ENCODE measurements around the gene ZNF232.
"Not testable (repeated sequence)": the region's sequence is repeated elsewhere in the genome, so short reads cannot be mapped to it uniquely, and the experiment has no call there.

ZNF232 gene

DNA sequence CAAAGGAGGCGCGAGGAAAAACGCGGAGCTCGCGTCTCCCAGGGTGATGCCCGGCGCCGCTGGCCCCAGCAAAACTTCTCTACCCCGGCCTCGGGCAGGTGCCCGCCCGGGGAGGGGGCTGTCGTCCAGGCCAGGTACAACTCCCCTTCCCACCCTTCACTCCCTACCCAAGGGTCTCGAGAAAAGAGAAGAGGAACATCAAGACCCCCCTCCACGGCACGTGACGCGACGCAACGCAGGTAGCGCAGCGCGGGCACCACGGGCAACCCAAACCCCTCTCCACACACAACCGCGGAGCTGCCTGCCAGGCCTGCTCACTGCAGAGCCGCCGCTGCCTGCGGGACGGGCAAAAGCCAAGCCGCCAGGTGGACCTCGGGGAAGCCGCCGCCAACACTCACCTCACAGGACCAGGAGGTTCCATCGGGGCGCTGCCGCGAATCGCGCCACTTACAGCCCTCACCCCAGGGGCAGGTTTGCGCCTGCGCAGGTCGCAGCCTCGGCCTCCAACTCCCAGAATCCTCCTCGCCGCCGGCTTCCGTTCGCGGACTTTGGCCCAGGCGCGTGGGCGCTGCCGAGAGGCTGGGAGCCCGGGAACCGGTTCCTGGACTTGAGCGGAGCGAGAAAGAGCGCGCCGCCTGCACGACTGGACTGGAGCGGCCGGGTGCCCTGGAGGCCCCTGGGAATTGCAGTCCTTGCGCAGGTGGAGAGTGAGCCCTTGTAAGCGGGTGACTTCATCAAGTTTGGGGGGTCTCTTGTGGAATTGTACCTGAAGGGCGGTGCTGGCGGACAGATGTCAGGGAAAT lies at the start of gene ZNF232:
ZNF232 (minus strand) TSS at position 477 of the 803 bp plus-strand sequence; CDS start at position 421, 56 bp downstream.
- no peak for TF ChIP-seq ZFX (IDR thresholded peaks at IDR 0.05; ENCODE audit: borderline replicate concordance)
- TF ChIP-seq, protein P1, sequence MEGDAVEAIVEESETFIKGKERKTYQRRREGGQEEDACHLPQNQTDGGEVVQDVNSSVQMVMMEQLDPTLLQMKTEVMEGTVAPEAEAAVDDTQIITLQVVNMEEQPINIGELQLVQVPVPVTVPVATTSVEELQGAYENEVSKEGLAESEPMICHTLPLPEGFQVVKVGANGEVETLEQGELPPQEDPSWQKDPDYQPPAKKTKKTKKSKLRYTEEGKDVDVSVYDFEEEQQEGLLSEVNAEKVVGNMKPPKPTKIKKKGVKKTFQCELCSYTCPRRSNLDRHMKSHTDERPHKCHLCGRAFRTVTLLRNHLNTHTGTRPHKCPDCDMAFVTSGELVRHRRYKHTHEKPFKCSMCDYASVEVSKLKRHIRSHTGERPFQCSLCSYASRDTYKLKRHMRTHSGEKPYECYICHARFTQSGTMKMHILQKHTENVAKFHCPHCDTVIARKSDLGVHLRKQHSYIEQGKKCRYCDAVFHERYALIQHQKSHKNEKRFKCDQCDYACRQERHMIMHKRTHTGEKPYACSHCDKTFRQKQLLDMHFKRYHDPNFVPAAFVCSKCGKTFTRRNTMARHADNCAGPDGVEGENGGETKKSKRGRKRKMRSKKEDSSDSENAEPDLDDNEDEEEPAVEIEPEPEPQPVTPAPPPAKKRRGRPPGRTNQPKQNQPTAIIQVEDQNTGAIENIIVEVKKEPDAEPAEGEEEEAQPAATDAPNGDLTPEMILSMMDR (IDR thresholded peaks at IDR 0.05) = 0 out of 2 replicates have a peak, but pooled peaks have one; percentile 3
- H3K27ac ChIP-seq = peak within 1 kb of the TSS; percentile 71

DNA sequence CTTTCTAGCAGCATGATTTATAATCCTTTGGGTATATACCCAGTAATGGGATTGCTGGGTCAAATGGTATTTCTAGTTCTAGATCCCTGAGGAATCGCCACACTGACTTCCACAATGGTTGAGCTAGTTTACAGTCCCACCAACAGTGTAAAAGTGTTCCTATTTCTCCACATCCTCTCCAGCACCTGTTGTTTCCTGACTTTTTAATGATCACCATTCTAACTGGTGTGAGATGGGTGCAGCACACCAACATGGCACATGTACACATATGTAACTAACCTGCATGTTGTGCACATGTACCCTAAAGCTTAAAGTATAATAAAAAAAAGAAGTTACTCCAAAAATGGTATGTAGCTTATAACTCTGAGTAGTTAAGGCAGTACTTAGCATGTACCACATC lies 49.0 kb upstream of the ZNF232 start:
- H3K27ac ChIP-seq = not testable (repeated sequence)

DNA sequence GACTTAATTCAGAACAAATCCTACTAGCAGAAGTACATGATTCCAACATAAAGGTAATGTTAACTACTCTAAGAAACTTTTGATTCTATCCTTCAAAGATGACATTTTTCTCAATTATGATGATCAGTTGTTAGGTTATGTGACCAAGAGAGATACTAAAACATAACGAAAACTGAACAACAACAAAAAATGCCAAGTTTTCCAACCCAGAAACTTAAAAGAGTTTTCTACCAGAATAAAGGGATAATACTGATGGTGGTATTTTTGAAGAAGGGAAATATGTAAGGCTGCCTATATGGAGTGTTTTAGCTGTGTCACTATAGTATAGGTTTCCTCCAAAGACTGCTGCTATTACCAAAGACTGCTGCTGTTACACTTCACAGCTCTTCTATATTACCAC lies 34.4 kb upstream of the ZNF232 start:
- H3K27ac ChIP-seq = not testable (repeated sequence)

- not testable (repeated sequence) for H3K27ac ChIP-seq
Observed at GRCh38 chr17:5142877-5143276, 31.2 kb upstream of the ZNF232 start.

DNA sequence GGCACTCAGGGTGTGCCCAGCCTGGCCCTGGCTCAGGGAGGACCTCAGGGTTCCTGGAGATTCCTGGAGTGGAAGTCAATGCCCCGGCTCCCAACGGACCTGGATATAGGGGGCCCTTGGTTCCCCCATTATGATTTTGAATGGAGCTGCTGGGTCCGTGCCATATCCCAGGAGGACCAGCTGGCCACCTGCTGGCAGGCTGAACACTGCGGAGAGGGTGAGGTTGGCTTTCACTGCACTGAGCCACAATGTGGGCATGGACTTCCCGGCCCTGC lies 27.7 kb upstream of the ZNF232 start:
- TF ChIP-seq, protein P1 (IDR thresholded peaks at IDR 0.05) = no peak
- no peak overlapping the region for H3K27ac ChIP-seq

GRCh38 chr17:5138616-5139457 lies 27.2 kb upstream of the ZNF232 start:
- TF ChIP-seq, protein P1 (IDR thresholded peaks at IDR 0.05) = no peak
- TF ChIP-seq ZFX (IDR thresholded peaks at IDR 0.05; ENCODE audit: borderline replicate concordance) = no peak
- no peak overlapping the region for H3K27ac ChIP-seq

GRCh38 chr17:5138198-5138544 lies 26.5 kb upstream of the ZNF232 start:
- H3K27ac ChIP-seq = not testable (repeated sequence)

DNA sequence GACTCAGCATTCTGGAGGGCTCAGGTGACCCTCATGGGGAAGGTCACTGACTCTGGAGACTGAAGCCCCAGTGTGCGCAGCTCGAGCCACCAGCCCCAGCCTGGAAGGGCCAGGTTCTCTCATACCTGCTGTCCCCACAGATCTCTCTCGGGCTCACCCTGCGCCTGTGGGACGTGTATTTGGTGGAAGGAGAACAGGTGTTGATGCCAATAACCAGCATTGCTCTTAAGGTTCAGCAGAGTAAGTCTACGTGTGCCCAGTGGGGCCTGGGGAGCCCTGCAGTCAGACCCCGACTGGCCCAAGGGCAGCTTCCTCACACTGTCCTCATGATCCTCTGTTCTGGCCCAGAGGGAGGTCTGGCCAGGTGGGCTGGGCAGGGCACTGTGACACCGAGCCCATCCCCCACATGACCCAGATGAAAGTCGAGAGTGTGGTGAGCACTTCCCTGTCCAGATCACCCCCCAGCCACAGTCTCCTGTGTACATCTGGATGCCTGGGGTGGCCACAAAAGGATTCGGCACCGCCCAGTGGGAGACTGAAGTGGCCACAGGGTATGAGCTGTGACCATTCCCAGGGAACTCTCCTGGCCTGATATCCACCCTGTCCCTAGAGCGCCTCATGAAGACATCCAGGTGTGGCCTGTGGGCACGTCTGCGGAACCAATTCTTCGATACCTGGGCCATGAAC lies 26.0 kb upstream of the ZNF232 start:
- not testable (repeated sequence) for H3K27ac ChIP-seq

DNA sequence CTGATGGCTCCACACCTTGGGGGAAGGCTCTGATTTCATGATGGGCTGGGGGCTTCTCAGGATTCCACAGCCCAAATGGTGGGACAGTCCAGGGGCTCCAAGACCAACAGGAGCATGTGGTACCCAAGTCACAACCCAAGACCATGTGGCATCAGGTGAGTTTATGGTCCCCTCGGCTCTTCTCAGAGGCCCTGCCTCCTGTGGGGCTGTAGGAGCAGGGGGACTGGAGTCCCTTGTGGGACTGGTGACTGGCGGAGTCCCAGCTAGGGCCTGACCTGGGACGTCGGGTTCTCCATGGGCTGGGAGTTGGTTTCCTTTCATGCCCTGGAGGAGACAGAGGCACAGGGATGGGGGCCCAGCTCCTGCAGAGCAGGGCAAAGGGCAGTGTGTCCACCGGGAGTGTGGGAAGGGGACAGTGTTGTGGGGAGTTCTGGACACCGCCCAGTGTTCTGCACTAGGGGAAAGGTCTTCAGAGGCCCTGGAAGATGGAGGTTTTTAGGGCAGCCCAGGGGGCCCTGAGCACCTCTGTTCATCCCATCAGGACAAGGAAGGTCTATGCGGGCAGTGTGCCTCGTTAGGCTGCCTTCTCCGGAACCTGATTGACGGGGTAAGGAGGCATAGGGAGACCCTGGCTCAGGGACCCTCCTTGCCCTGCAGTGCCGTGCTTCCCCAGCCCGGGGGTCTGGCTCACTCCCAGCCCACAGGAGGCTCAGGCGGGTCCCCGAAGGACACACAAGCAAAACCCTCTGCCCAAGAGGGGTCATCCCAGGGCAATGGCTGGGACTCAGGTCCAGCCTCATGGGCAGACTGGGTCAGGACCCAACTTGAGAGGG lies 25.1 kb upstream of the ZNF232 start:
- H3K27ac ChIP-seq = not testable (repeated sequence)

- no peak overlapping the region for H3K27ac ChIP-seq
Observed at GRCh38 chr17:5135726-5136579, 24.3 kb upstream of the ZNF232 start.

GRCh38 chr17:5135131-5135712 lies 23.5 kb upstream of the ZNF232 start:
- H3K27ac ChIP-seq = not testable (repeated sequence)

More at GRCh38 chr17:5135726-5136579, 24.3 kb upstream of the ZNF232 start:
- TF ChIP-seq, protein P1 (IDR thresholded peaks at IDR 0.05) = no peak
- no peak for TF ChIP-seq ZFX (IDR thresholded peaks at IDR 0.05; ENCODE audit: borderline replicate concordance)

GRCh38 chr17:5134571-5134970 lies 22.9 kb upstream of the ZNF232 start:
- not testable (repeated sequence) for H3K27ac ChIP-seq

- H3K27ac ChIP-seq = not testable (repeated sequence)
Observed at GRCh38 chr17:5133961-5134360, 22.3 kb upstream of the ZNF232 start.

All from 22Rv1 (cell line).